Suprapubic skin (tissue), 4 donors: ENCODE results near the gene C10orf105.

Experiments
- CTCF ChIP-seq, 2 donors: fragments of 200-600 bp in 1 of 2; fragments of 450-650 bp in 1 of 2; sonication (generic) in 1 of 2; IDR thresholded peaks; one replicate each; pipeline ENCODE4 v1.5.1; 2016 to 2019; ENCODE audit warnings: antibody characterized with exemption in 2 of 2, mild to moderate bottlenecking in 1 of 2, moderate library complexity in 1 of 2
- EP300 ChIP-seq: sonication (generic); formaldehyde crosslinking; IDR thresholded peaks from one replicate; pipeline ENCODE4 v1.6.1; 2017; ENCODE audit warnings: antibody characterized with exemption
- POLR2A ChIP-seq, 2 donors: fragments of 450-650 bp; IDR thresholded peaks; one replicate each; pipeline ENCODE4 v1.6.1; 2017; ENCODE audit warnings: antibody characterized with exemption in 2 of 2, mild to moderate bottlenecking in 2 of 2, moderate library complexity in 2 of 2
- POLR2AphosphoS5 ChIP-seq, 3 donors: sonication (generic); formaldehyde crosslinking; IDR thresholded peaks; one replicate each; pipeline ENCODE4 v1.6.1; 2017; ENCODE audit warnings: antibody characterized with exemption in 3 of 3

- TF ChIP-seq POLR2AphosphoS5 (IDR thresholded peaks at IDR 0.05) (no peak), CTCF (IDR thresholded peaks at IDR 0.05) (no peak), POLR2A (IDR thresholded peaks at IDR 0.05) (no peak), EP300 (no peak)
These were observed 57.7 kb downstream of the C10orf105 start for GRCh38 chr10:71661779-71662336.
